SK-N-SH (cell line): ENCODE measurements around the gene SMURF1. TPM values are rescaled to one million over a fixed set of nuclear protein-coding genes. Genes with fewer than 3 reads are reported as not detected.
A peak's percentile ranks its signal among the peaks of the same experiment; 100 is the strongest.

ENCODE experiments used
- CTCF ChIA-PET: fragments of 300-600, 350-600 bp; formaldehyde crosslinking; extraction: SDS; loops from one replicate; lab custom pipeline; 2021; lab: Yijun Ruan, JAX
- POLR2A ChIA-PET: fragments of 350-600 bp; sonication (Branson Sonifier 250); formaldehyde crosslinking; extraction: SDS; loops from one replicate; lab custom pipeline; 2020; ENCODE audit warnings: antibody characterized with exemption, inconsistent platforms; lab: Yijun Ruan, JAX
- DNase-seq: peaks from one replicate; pipeline ENCODE4 v3.0.0; 2012
- H2AFZ ChIP-seq: fragments of 200-600 bp; sonication (generic); 2 replicates; pipeline ENCODE4 v1.8.1; 2016; ENCODE audit warnings: antibody characterized with exemption, mild to moderate bottlenecking, low read depth
- H3F3A ChIP-seq: fragments of 200-600 bp; sonication (generic); replicated peaks from 2 replicates; pipeline ENCODE3; 2016; ENCODE audit warnings: antibody characterized with exemption, mild to moderate bottlenecking; ENCODE audit not compliant: insufficient read depth
- H3K27ac ChIP-seq, 2 experiments: fragments of 200-500 bp in 1 of 2; fragments of 200-600 bp in 1 of 2; sonication (Bioruptor generic) in 1 of 2; sonication (generic), shearing (Covaris generic) in 1 of 2; 2 replicates each; pipeline versions ENCODE4 v1.5.1 to v1.6.1; 2014 to 2016; ENCODE audit warnings: low read depth in 2 of 2, inconsistent platforms in 1 of 2, low read length in 1 of 2, mild to moderate bottlenecking in 1 of 2, mixed read lengths in 1 of 2
- H3K27me3 ChIP-seq: fragments of 200-600 bp; sonication (generic), shearing (Covaris generic); 2 replicates; pipeline ENCODE4 v1.6.1; 2016; ENCODE audit warnings: mixed run types; ENCODE audit not compliant: insufficient read depth
- H3K36me3 ChIP-seq, 2 experiments: fragments of 200-500 bp in 1 of 2; fragments of 200-600 bp in 1 of 2; sonication (Bioruptor generic) in 1 of 2; sonication (generic) in 1 of 2; replicated peaks in 1 of 2; 2 replicates each; pipeline versions ENCODE3 to v1.5.1; 2014 to 2016; ENCODE audit warnings: low read length in 1 of 2, mild to moderate bottlenecking in 1 of 2; ENCODE audit not compliant: insufficient read depth in 2 of 2, control insufficient read depth in 1 of 2
- H3K4me1 ChIP-seq, 2 experiments: fragments of 200-500 bp in 1 of 2; fragments of 200-600 bp in 1 of 2; sonication (Bioruptor generic) in 1 of 2; sonication (generic), shearing (Covaris generic) in 1 of 2; 2 replicates each; pipeline versions ENCODE4 v1.5.1 to v1.6.1; 2014 to 2016; ENCODE audit warnings: low read depth in 1 of 2, low read length in 1 of 2, mixed run types in 1 of 2; ENCODE audit not compliant: insufficient read depth in 2 of 2, control insufficient read depth in 1 of 2
- H3K4me2 ChIP-seq: fragments of 200-600 bp; sonication (generic), shearing (Covaris generic); 2 replicates; pipeline ENCODE4 v1.6.1; 2017; ENCODE audit warnings: mixed run types
- H3K4me3 ChIP-seq, 2 experiments: fragments of 200-500 bp in 1 of 2; fragments of 200-600 bp in 1 of 2; sonication (Bioruptor generic) in 1 of 2; sonication (generic), shearing (Covaris generic) in 1 of 2; 2 replicates each; pipeline versions ENCODE4 v1.5.1 to v1.8.1; 2014 to 2016; ENCODE audit warnings: low read depth in 2 of 2, inconsistent platforms in 1 of 2, low read length in 1 of 2, mild to moderate bottlenecking in 1 of 2, mixed read lengths in 1 of 2, moderate library complexity in 1 of 2
- H3K79me2 ChIP-seq: fragments of 200-600 bp; sonication (generic); 2 replicates; pipeline ENCODE4 v1.8.1; 2017; ENCODE audit warnings: mild to moderate bottlenecking; ENCODE audit not compliant: insufficient read depth
- H3K9ac ChIP-seq: fragments of 200-600 bp; sonication (generic); 2 replicates; pipeline ENCODE4 v1.6.1; 2017; ENCODE audit warnings: mixed run types
- H3K9me2 ChIP-seq: fragments of 200-600 bp; sonication (generic); 2 replicates; pipeline ENCODE4 v1.6.1; 2017; ENCODE audit warnings: mixed run types
- H3K9me3 ChIP-seq: fragments of 200-600 bp; sonication (generic); 2 replicates; pipeline ENCODE4 v1.6.1; 2017; ENCODE audit warnings: mixed run types, mild to moderate bottlenecking, moderate library complexity
- H4K20me1 ChIP-seq: fragments of 200-600 bp; sonication (generic); 2 replicates; pipeline ENCODE4 v1.6.1; 2017; ENCODE audit warnings: mild to moderate bottlenecking, mixed run types; ENCODE audit not compliant: insufficient read depth
- CHD2 ChIP-seq: fragments of 150-350 bp; IDR thresholded peaks from 2 replicates; pipeline ENCODE4 v1.6.1; 2018; ENCODE audit warnings: low read length; ENCODE audit not compliant: partially characterized antibody
- FOSL2 ChIP-seq: IDR thresholded peaks from 2 replicates; pipeline ENCODE4 v1.4.0; 2012; ENCODE audit warnings: low read depth, mild to moderate bottlenecking, moderate library complexity, borderline replicate concordance
- FOXJ3 ChIP-seq: sonication (generic); formaldehyde crosslinking; IDR thresholded peaks from 2 replicates; pipeline ENCODE4 v1.5.1; 2020; ENCODE audit warnings: mild to moderate bottlenecking, missing genetic modification reagents
- NRF1 ChIP-seq: IDR thresholded peaks from 2 replicates; pipeline ENCODE4 v1.6.1; 2012; ENCODE audit warnings: low read depth, mild to moderate bottlenecking, low read length
- RCOR1 ChIP-seq: fragments of 150-350 bp; IDR thresholded peaks from 2 replicates; pipeline ENCODE4 v1.6.1; 2017; ENCODE audit warnings: antibody characterized with exemption, low read length
- RFX5 ChIP-seq: IDR thresholded peaks from 2 replicates; pipeline ENCODE4 v1.6.1; 2012; ENCODE audit warnings: mild to moderate bottlenecking, improper control_type of control experiment, low read length
- RXRA ChIP-seq: IDR thresholded peaks from 2 replicates; pipeline ENCODE4 v1.4.0; 2012; ENCODE audit warnings: low read depth, mild to moderate bottlenecking, borderline replicate concordance
- SIN3A ChIP-seq: IDR thresholded peaks from 2 replicates; pipeline ENCODE4 v1.6.1; 2012; ENCODE audit warnings: low read depth, mild to moderate bottlenecking, low read length, moderate library complexity, borderline replicate concordance
- SMC3 ChIP-seq: IDR thresholded peaks from 2 replicates; pipeline ENCODE4 v1.6.1; 2012; ENCODE audit warnings: low read depth, low read length, improper control_type of control experiment
- TCF12 ChIP-seq: IDR thresholded peaks from 2 replicates; pipeline ENCODE4 v1.4.0; 2012
- YY1 ChIP-seq: IDR thresholded peaks from 2 replicates; pipeline ENCODE4 v1.4.0; 2012; ENCODE audit warnings: low read depth, mild to moderate bottlenecking
- WGBS: methylation state at CpG from one replicate; pipeline ENCODE4 v1.1.6; 2017; ENCODE audit warnings: low lambda C conversion rate; 5-methylcytosine and 5-hydroxymethylcytosine counted together
- polyA plus RNA-seq, 3 experiments: library from polyadenylated mRNA; depleted of rRNA; stranded (reverse); fragments of >200 nt; gene quantifications; 2 replicates each; pipeline ENCODE4 v1.2.3, GENCODE V29; 2012
- TF ChIP-seq, protein P1 (sequence below): fragments of 150-350 bp; IDR thresholded peaks from 2 replicates; pipeline ENCODE4 v1.6.1; 2016; ENCODE audit warnings: mild to moderate bottlenecking, low read depth, low read length
- TF ChIP-seq, protein P2 (sequence below): IDR thresholded peaks from 2 replicates; pipeline ENCODE4 v1.6.1; 2012; ENCODE audit warnings: mild to moderate bottlenecking, low read depth, low read length, moderate library complexity
- TF ChIP-seq, protein P3 (sequence below): IDR thresholded peaks from 2 replicates; pipeline ENCODE4; 2012

The SMURF1 gene
- polyA plus RNA-seq, 1 of the 3 experiments (the other 2 are of a cell fraction): 12.9 TPM

GRCh38 chr7:99141334-99141733, 2.6 kb downstream of the SMURF1 start (continued):
- TF ChIP-seq, protein P1, sequence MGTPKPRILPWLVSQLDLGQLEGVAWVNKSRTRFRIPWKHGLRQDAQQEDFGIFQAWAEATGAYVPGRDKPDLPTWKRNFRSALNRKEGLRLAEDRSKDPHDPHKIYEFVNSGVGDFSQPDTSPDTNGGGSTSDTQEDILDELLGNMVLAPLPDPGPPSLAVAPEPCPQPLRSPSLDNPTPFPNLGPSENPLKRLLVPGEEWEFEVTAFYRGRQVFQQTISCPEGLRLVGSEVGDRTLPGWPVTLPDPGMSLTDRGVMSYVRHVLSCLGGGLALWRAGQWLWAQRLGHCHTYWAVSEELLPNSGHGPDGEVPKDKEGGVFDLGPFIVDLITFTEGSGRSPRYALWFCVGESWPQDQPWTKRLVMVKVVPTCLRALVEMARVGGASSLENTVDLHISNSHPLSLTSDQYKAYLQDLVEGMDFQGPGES: no peak

GRCh38 chr7:99140813-99141212, 3.1 kb downstream of the SMURF1 start:
- peaks cover 64% of the 10 kb centered on the region for H4K20me1 ChIP-seq
- H3K4me1 ChIP-seq: peaks cover 30 to 34% of the 10 kb centered on the region in 2 experiments
- peaks cover 5 to 9% of the 10 kb centered on the region in 2 experiments for H3K36me3 ChIP-seq
- no peak overlapping the region for H2AFZ ChIP-seq
- H3K9me2 ChIP-seq: no peaks in the 10 kb centered on the region
- WGBS: 96% methylated on average over 6 of the region's 6 CpGs
- ChIA-PET CTCF (no interaction called here), POLR2A (no interaction called here)
- H3K27ac ChIP-seq: peak overlapping the region in 1 of 2 experiments; percentile 73; a peak in 1 of 4 replicates
- H3K9me3 ChIP-seq: no peaks in the 10 kb centered on the region
- no peaks in the 10 kb centered on the region for H3K27me3 ChIP-seq
- TF ChIP-seq SIN3A (no peak), FOXJ3 (CRISPR knock-in tag) (no peak), FOSL2 (no peak), NRF1 (no peak)
- TF ChIP-seq, protein P2, sequence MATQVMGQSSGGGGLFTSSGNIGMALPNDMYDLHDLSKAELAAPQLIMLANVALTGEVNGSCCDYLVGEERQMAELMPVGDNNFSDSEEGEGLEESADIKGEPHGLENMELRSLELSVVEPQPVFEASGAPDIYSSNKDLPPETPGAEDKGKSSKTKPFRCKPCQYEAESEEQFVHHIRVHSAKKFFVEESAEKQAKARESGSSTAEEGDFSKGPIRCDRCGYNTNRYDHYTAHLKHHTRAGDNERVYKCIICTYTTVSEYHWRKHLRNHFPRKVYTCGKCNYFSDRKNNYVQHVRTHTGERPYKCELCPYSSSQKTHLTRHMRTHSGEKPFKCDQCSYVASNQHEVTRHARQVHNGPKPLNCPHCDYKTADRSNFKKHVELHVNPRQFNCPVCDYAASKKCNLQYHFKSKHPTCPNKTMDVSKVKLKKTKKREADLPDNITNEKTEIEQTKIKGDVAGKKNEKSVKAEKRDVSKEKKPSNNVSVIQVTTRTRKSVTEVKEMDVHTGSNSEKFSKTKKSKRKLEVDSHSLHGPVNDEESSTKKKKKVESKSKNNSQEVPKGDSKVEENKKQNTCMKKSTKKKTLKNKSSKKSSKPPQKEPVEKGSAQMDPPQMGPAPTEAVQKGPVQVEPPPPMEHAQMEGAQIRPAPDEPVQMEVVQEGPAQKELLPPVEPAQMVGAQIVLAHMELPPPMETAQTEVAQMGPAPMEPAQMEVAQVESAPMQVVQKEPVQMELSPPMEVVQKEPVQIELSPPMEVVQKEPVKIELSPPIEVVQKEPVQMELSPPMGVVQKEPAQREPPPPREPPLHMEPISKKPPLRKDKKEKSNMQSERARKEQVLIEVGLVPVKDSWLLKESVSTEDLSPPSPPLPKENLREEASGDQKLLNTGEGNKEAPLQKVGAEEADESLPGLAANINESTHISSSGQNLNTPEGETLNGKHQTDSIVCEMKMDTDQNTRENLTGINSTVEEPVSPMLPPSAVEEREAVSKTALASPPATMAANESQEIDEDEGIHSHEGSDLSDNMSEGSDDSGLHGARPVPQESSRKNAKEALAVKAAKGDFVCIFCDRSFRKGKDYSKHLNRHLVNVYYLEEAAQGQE: no peak
- TF ChIP-seq, protein P3, sequence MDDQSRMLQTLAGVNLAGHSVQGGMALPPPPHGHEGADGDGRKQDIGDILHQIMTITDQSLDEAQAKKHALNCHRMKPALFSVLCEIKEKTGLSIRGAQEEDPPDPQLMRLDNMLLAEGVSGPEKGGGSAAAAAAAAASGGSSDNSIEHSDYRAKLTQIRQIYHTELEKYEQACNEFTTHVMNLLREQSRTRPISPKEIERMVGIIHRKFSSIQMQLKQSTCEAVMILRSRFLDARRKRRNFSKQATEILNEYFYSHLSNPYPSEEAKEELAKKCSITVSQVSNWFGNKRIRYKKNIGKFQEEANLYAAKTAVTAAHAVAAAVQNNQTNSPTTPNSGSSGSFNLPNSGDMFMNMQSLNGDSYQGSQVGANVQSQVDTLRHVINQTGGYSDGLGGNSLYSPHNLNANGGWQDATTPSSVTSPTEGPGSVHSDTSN: no peak
- peaks cover 69% of the 10 kb centered on the region for H3K79me2 ChIP-seq
- no peak overlapping the region for H3K9ac ChIP-seq
- peak overlapping the region in 1 of 2 experiments; percentile 62; a peak in 1 of 4 replicates for H3K4me3 ChIP-seq
- peaks cover 46% of the 10 kb centered on the region for H3F3A ChIP-seq
- peak overlapping the region; percentile 81 for H3K4me2 ChIP-seq
- DNase-seq: no peak

DNA sequence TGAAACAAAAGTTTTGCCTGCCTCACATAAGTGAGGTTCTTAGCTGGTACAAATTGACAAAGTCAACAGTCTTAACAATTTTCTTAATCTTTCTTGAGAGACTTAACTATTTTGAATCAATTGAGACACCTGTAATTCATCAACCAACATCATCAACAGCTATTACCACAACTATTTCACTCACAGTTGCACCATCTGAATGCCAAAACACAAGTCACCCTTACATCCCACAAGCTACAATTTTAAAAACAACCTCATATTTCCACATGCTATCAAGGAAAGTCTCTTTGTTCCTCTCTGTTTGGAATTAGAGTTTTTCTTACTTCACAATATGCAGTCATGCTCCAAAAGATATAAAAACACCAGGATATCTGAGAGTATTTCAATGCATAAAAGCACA, 4.9 kb downstream of the SMURF1 start:
- Histone ChIP-seq H4K20me1 (peaks cover 81% of the 10 kb centered on the region), H3K4me1 (peaks cover 28 to 34% of the 10 kb centered on the region in 2 experiments), H3K4me3 (no peak overlapping the region), H2AFZ (no peak overlapping the region), H3K9me2 (no peaks in the 10 kb centered on the region), H3K27me3 (no peaks in the 10 kb centered on the region), H3K9me3 (no peaks in the 10 kb centered on the region), H3K9ac (no peak overlapping the region), H3K79me2 (peaks cover 87% of the 10 kb centered on the region), H3K4me2 (peak overlapping the region; percentile 80; the same call in 1 of the 2 replicates), H3K27ac (no peak overlapping the region; a peak in 2 of 4 replicates), H3F3A (peaks cover 46% of the 10 kb centered on the region), H3K36me3 (peaks cover 5 to 9% of the 10 kb centered on the region in 2 experiments)
- CTCF ChIA-PET: interaction anchor here (1.2 kb wide), 1 partner anchor 9 kb away, joined by 6 read pairs; no protein-coding TSS in a partner anchor
- no peak for DNase-seq
- TF ChIP-seq RFX5: no peak
- no peak for TF ChIP-seq SMC3
- no peak for TF ChIP-seq FOSL2
- no peak for TF ChIP-seq CHD2
- TF ChIP-seq YY1: no peak
- no peak for TF ChIP-seq RCOR1
- TF ChIP-seq TCF12: 0 out of 2 replicates have a peak, but pooled peaks have one; percentile 12
- TF ChIP-seq, protein P3: no peak
- no peak for TF ChIP-seq RXRA
- POLR2A ChIA-PET: interaction anchor here (1.5 kb wide), 1 partner anchor 186 kb away, joined by 5 read pairs; no protein-coding TSS in a partner anchor
